ENCODE data around the gene TPMT.

Gene TPMT

DNA sequence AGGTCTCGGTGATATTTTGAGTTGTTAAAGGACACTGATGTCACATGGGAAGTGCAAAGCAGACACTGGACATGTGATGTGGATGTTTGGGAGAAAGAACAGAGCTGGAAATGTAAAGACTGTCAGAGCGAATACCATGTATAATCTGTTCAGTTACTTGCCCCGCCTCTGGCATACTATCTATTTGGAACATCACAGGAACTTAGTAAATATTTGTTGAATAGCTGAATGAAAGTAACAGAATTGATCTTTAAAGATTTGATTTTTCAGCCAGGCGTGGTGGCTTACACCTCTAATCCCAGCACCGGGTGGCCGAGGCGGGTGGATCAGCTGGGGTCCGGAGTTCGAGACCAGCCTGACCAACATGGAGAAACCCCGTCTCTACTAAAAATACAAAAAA lies 18.6 kb downstream of the TPMT start:
- H3K36me3 ChIP-seq (ENCODE audit: insufficient read depth, low read length), result peaks cover 21% of the 10 kb centered on the region
- H3K4me1 ChIP-seq (ENCODE audit: insufficient read depth, low read length), result no peaks in the 10 kb centered on the region
- no peak overlapping the region for H3K27ac ChIP-seq (ENCODE audit: low read depth, low read length)
- no peaks in the 10 kb centered on the region for H3K27me3 ChIP-seq (ENCODE audit: insufficient read depth, low read length)
- no peak overlapping the region for H3K4me3 ChIP-seq (ENCODE audit: low read length)
- H3K9ac ChIP-seq (ENCODE audit: low read depth, low read length), result no peak overlapping the region
- H3K9me3 ChIP-seq (ENCODE audit: insufficient read depth, low read depth, low read length), result no peaks in the 10 kb centered on the region
- 95% methylated on average over 10 of the region's 10 CpGs for whole genome bisulfite sequencing

DNA sequence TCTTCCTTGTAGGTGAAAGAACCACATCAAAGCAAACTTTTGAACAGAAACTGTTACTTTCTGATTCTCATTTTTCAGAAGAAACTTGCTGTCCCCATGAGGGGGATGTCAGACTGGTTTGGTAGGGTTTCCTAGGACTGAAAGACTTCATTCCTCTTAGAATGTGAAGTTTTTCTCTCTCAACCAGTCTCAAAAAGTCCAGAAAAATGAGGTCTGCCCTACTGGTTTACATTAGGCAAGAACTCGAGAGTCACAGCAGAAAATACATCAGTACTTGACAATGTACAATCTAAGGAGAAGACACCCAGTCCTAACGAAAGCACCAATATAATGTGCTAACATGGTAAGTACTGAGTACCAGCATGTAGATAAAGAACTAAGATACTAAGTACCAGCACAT lies 19.7 kb downstream of the TPMT start:
- no peaks in the 10 kb centered on the region for H3K9me3 ChIP-seq (ENCODE audit: insufficient read depth, low read depth, low read length)
- 81% methylated on average over 2 of the region's 2 CpGs for WGBS
- no peak overlapping the region for H3K27ac ChIP-seq (ENCODE audit: low read depth, low read length)
- no peaks in the 10 kb centered on the region for H3K27me3 ChIP-seq (ENCODE audit: insufficient read depth, low read length)
- H3K36me3 ChIP-seq (ENCODE audit: insufficient read depth, low read length), result peaks cover 26% of the 10 kb centered on the region
- H3K9ac ChIP-seq (ENCODE audit: low read depth, low read length), result no peak overlapping the region
- no peaks in the 10 kb centered on the region for H3K4me1 ChIP-seq (ENCODE audit: insufficient read depth, low read length)
- no peak overlapping the region for H3K4me3 ChIP-seq (ENCODE audit: low read length)

DNA sequence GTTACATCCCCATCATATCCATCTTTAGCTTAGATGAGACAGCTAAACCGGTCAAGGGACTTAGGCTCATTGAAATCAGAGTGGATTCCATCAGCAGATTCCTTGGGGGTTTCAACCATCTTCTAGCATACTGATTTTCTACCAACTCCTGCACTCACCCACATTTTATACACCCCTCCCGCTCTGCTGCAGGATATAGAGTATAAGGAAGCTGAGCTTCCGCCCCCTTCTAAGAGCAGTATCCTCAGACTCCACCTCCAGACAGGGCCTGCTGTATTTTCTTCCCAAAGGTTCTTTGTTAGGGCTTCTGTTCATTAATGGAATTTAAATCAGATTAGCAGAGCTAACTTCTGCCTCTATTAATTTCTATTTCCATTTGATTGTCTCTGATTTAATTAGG lies 22.5 kb downstream of the TPMT start:
- H3K36me3 ChIP-seq (ENCODE audit: insufficient read depth, low read length), result peaks cover 12% of the 10 kb centered on the region; the same call in 1 of the 2 replicates
- H3K9me3 ChIP-seq (ENCODE audit: insufficient read depth, low read depth, low read length), result no peaks in the 10 kb centered on the region
- no peak overlapping the region for H3K4me3 ChIP-seq (ENCODE audit: low read length)
- no peaks in the 10 kb centered on the region for H3K27me3 ChIP-seq (ENCODE audit: insufficient read depth, low read length)
- H3K27ac ChIP-seq (ENCODE audit: low read depth, low read length), result no peak overlapping the region
- WGBS, result 95% methylated on average over 3 of the region's 3 CpGs
- H3K9ac ChIP-seq (ENCODE audit: low read depth, low read length), result no peak overlapping the region
- H3K4me1 ChIP-seq (ENCODE audit: insufficient read depth, low read length), result no peaks in the 10 kb centered on the region

GRCh38 chr6:18126121-18126520 lies 28.8 kb downstream of the TPMT start:
- no peak overlapping the region for H3K9ac ChIP-seq (ENCODE audit: low read depth, low read length)
- peaks cover 16% of the 10 kb centered on the region for H3K27me3 ChIP-seq (ENCODE audit: insufficient read depth, low read length)
- H3K27ac ChIP-seq (ENCODE audit: low read depth, low read length), result no peak overlapping the region
- 0 out of 2 replicates have a peak, but pooled peaks cover 6% of the 10 kb centered on the region for H3K36me3 ChIP-seq (ENCODE audit: insufficient read depth, low read length)
- no peaks in the 10 kb centered on the region for H3K9me3 ChIP-seq (ENCODE audit: insufficient read depth, low read depth, low read length)
- 60% methylated on average over 5 of the region's 5 CpGs for WGBS
- no peaks in the 10 kb centered on the region for H3K4me1 ChIP-seq (ENCODE audit: insufficient read depth, low read length)
- H3K4me3 ChIP-seq (ENCODE audit: low read length), result no peak overlapping the region

GRCh38 chr6:18122128-18123093 lies 32.5 kb downstream of the TPMT start, which contains the start of gene NHLRC1:
TSS of gene NHLRC1 (minus strand) at chr6:18122677. CDS start at chr6:18122606, 71 bp downstream.
- Histone ChIP-seq H3K27ac (ENCODE audit: low read depth, low read length) (no peak within 1 kb of the TSS), H3K9me3 (ENCODE audit: insufficient read depth, low read depth, low read length) (no peaks in the 10 kb centered on the region), H3K36me3 (ENCODE audit: insufficient read depth, low read length) (no peaks in the 10 kb centered on the region), H3K4me1 (ENCODE audit: insufficient read depth, low read length) (no peaks in the 10 kb centered on the region), H3K27me3 (ENCODE audit: insufficient read depth, low read length) (peaks cover 16% of the 10 kb centered on the region), H3K9ac (ENCODE audit: low read depth, low read length) (peak within 1 kb of the TSS; percentile 45; the same call in 1 of the 2 replicates), H3K4me3 (ENCODE audit: low read length) (peak within 1 kb of the TSS; percentile 44)
- 44% methylated on average over 82 of the region's 82 CpGs for whole genome bisulfite sequencing

- no peaks in the 10 kb centered on the region for H3K36me3 ChIP-seq (ENCODE audit: insufficient read depth, low read length)
- no peaks in the 10 kb centered on the region for H3K9me3 ChIP-seq (ENCODE audit: insufficient read depth, low read depth, low read length)
- no peaks in the 10 kb centered on the region for H3K4me1 ChIP-seq (ENCODE audit: insufficient read depth, low read length)
- H3K9ac ChIP-seq (ENCODE audit: low read depth, low read length), result no peak overlapping the region
- 91% methylated on average over 19 of the region's 19 CpGs for WGBS
- no peak overlapping the region for H3K27ac ChIP-seq (ENCODE audit: low read depth, low read length)
- H3K4me3 ChIP-seq (ENCODE audit: low read length), result no peak overlapping the region
- H3K27me3 ChIP-seq (ENCODE audit: insufficient read depth, low read length), result peaks cover 16% of the 10 kb centered on the region
Observed at GRCh38 chr6:18121580-18122127, 33.2 kb downstream of the TPMT start.

GRCh38 chr6:18119236-18119635 lies 35.6 kb downstream of the TPMT start:
- Histone ChIP-seq H3K9ac (ENCODE audit: low read depth, low read length) (no peak overlapping the region), H3K36me3 (ENCODE audit: insufficient read depth, low read length) (no peaks in the 10 kb centered on the region), H3K27me3 (ENCODE audit: insufficient read depth, low read length) (peaks cover 16% of the 10 kb centered on the region), H3K9me3 (ENCODE audit: insufficient read depth, low read depth, low read length) (no peaks in the 10 kb centered on the region), H3K27ac (ENCODE audit: low read depth, low read length) (no peak overlapping the region), H3K4me1 (ENCODE audit: insufficient read depth, low read length) (no peaks in the 10 kb centered on the region), H3K4me3 (ENCODE audit: low read length) (no peak overlapping the region)
- WGBS, result 84% methylated on average over 5 of the region's 5 CpGs

- H3K36me3 ChIP-seq (ENCODE audit: insufficient read depth, low read length), result no peaks in the 10 kb centered on the region
- H3K27me3 ChIP-seq (ENCODE audit: insufficient read depth, low read length), result peaks cover 16% of the 10 kb centered on the region
- no peak overlapping the region for H3K4me3 ChIP-seq (ENCODE audit: low read length)
- H3K4me1 ChIP-seq (ENCODE audit: insufficient read depth, low read length), result no peaks in the 10 kb centered on the region
- H3K27ac ChIP-seq (ENCODE audit: low read depth, low read length), result no peak overlapping the region
- H3K9ac ChIP-seq (ENCODE audit: low read depth, low read length), result no peak overlapping the region
- no peaks in the 10 kb centered on the region for H3K9me3 ChIP-seq (ENCODE audit: insufficient read depth, low read depth, low read length)
- WGBS, result 88% methylated on average over 3 of the region's 3 CpGs
Observed at GRCh38 chr6:18118330-18118729, 36.5 kb downstream of the TPMT start.

DNA sequence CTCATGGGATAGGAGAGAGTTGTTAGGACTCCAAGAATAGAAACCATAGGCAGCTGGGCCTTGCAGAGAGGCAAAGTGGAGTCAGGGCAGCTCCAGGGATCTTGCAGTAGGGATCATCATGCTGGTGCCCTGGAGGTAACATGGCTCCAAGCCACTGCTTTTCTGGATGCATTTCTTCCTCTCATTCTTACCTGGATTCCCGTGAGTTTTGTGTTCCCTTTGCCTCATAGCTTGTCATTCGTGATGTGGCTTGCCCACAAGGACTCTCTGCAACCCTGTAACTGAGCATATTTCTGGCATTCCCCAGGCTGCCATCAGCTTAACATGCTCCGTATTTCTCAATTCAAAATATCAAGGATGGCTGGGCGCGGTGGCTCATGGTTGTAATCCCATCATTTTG lies 37.7 kb downstream of the TPMT start:
- H3K4me3 ChIP-seq (ENCODE audit: low read length), result no peak overlapping the region
- H3K27ac ChIP-seq (ENCODE audit: low read depth, low read length), result no peak overlapping the region
- H3K27me3 ChIP-seq (ENCODE audit: insufficient read depth, low read length), result peaks cover 10% of the 10 kb centered on the region
- H3K4me1 ChIP-seq (ENCODE audit: insufficient read depth, low read length), result 0 out of 2 replicates have a peak, but pooled peaks cover 3% of the 10 kb centered on the region
- no peaks in the 10 kb centered on the region for H3K9me3 ChIP-seq (ENCODE audit: insufficient read depth, low read depth, low read length)
- H3K9ac ChIP-seq (ENCODE audit: low read depth, low read length), result no peak overlapping the region
- WGBS, result 92% methylated on average over 5 of the region's 5 CpGs
- H3K36me3 ChIP-seq (ENCODE audit: insufficient read depth, low read length), result no peaks in the 10 kb centered on the region

DNA sequence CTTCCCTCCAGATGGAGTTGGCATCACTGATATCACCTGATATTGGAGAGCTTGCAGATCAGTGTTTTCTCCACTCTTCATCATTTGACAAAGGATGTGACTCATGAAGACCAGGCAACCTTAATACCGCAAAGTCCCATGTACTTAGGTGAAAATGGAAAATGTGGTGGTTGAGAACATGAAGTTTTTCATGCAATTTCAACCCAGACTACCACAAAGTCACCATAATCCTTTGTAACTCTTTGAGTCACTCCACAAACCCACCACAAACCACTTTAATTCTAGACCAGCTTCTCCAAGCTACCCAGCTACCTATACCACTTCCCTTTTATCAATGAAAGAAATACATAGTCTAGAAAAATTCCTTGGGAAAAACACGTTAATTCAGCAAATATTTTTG lies 39.5 kb downstream of the TPMT start:
- H3K9me3 ChIP-seq (ENCODE audit: insufficient read depth, low read depth, low read length), result no peaks in the 10 kb centered on the region
- 85% methylated on average over 1 of the region's 2 CpGs for WGBS
- H3K36me3 ChIP-seq (ENCODE audit: insufficient read depth, low read length), result no peaks in the 10 kb centered on the region
- no peak overlapping the region for H3K27ac ChIP-seq (ENCODE audit: low read depth, low read length)
- H3K27me3 ChIP-seq (ENCODE audit: insufficient read depth, low read length), result no peaks in the 10 kb centered on the region
- H3K4me3 ChIP-seq (ENCODE audit: low read length), result no peak overlapping the region
- 0 out of 2 replicates have a peak, but pooled peaks cover 7% of the 10 kb centered on the region for H3K4me1 ChIP-seq (ENCODE audit: insufficient read depth, low read length)
- no peak overlapping the region for H3K9ac ChIP-seq (ENCODE audit: low read depth, low read length)

DNA sequence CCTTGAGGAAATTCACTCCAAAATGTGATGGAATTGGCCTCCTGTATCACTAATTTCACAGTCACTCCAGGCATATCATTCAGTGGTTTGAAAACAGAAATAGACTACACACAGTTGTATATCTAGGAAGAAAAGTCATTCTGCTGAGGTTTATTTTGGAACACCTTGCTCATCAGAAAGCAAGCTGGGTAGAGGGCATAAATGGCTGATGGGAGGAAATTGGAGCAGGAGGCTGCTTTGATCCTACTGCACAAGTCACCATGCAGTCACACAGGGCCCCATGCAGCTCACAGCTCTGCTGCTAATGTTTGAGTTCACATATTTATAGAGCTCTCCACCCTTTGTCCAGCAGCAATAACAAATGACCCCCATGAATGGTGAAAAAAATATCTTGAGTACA lies 44.7 kb downstream of the TPMT start:
- Histone ChIP-seq H3K9me3 (ENCODE audit: insufficient read depth, low read depth, low read length) (peaks cover 10% of the 10 kb centered on the region; the same call in 1 of the 2 replicates), H3K27ac (ENCODE audit: low read depth, low read length) (no peak overlapping the region), H3K4me3 (ENCODE audit: low read length) (no peak overlapping the region), H3K36me3 (ENCODE audit: insufficient read depth, low read length) (no peaks in the 10 kb centered on the region), H3K9ac (ENCODE audit: low read depth, low read length) (no peak overlapping the region), H3K4me1 (ENCODE audit: insufficient read depth, low read length) (0 out of 2 replicates have a peak, but pooled peaks cover 7% of the 10 kb centered on the region), H3K27me3 (ENCODE audit: insufficient read depth, low read length) (no peaks in the 10 kb centered on the region)

Data from HUES64 (cell line).